Esophagus muscularis mucosa (tissue), 4 donors: ENCODE results near the gene DCAF6.

ENCODE experiments used
- CTCF ChIP-seq, 3 experiments: fragments of 200-600 bp in 2 of 3; fragments of 450-650 bp in 1 of 3; sonication (generic) in 2 of 3; IDR thresholded peaks; one replicate each; pipeline ENCODE4 v1.5.1; 2017 to 2019; ENCODE audit warnings: antibody characterized with exemption in 3 of 3, mild to moderate bottlenecking in 2 of 3, moderate library complexity in 1 of 3
- EP300 ChIP-seq: sonication (generic); formaldehyde crosslinking; IDR thresholded peaks from one replicate; pipeline ENCODE4 v1.6.1; 2017; ENCODE audit warnings: antibody characterized with exemption
- POLR2A ChIP-seq: fragments of 450-650 bp; IDR thresholded peaks from one replicate; pipeline ENCODE4 v1.6.1; 2017; ENCODE audit warnings: antibody characterized with exemption, moderate library complexity, mild to moderate bottlenecking, low read depth
- POLR2AphosphoS5 ChIP-seq, 2 donors: sonication (generic); formaldehyde crosslinking; IDR thresholded peaks; one replicate each; pipeline ENCODE4 v1.6.1; 2017; ENCODE audit warnings: antibody characterized with exemption in 2 of 2

GRCh38 chr1:167904652-167905130 lies 31.8 kb upstream of the DCAF6 start:
- TF ChIP-seq POLR2AphosphoS5 (IDR thresholded peaks at IDR 0.05) (no peak), POLR2A (no peak), CTCF (IDR thresholded peaks at IDR 0.05) (no peak), EP300 (no peak)
